ENCODE data around the gene TECPR2.

The TECPR2 gene

DNA sequence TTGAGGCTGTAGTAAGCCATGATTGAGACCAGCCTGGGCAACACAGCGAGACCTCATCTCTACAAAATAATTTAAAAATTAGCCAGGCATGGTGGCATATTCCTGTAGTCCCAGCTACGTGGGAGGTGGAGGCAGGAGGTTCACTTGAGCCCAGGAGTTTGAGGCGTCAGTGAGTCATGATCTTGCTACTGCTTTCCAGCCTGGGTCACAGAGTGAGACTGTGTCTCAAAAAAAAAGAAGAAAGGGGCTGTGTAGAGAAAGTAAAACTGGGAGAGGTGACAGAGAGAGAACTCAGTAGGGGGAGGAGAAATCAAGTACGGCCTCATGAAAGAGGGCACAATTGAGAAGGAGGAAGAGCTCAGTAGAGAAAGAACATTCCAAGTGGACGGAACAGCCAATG, 12.4 kb downstream of the TECPR2 start:
- no peak for DNase-seq (ENCODE audit: low spot score)

DNA sequence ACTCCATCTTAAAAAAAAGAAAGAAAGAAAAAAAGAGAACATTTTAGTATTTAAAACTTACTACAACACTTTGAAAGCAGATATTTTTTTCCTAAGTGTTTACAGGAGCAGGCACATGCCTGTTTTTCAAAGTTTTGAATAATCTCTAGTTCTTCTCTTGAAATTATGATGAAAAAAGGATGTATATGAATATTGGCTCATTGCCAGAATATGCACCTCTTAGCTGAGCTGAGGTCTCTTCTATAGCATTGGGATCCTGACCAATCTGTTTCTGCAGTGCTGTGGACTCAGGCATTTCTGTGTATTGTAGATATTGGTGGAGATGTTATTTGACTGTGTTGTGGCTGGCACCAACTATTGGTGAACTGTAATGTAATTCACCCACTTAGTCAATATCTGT, 15.0 kb downstream of the TECPR2 start:
- no peak for DNase-seq (ENCODE audit: low spot score)

DNA sequence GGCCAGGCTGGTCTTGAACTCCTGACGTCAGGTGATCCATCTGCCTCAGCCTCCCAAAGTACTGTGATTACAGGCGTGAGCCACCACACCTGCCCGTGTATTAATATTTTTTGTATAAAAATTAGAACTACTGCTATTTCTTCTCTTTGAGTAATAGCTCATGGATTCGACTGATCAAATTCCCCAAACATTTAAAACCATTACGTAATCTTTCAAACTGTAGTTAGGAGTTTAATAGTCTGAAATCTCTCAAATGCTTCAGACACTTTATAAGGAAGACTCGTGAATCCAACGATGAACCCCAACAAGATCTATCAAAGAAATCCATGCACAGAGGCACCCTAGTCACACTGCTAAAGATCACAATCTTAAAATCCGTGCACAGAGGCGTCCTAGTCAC, 16.1 kb downstream of the TECPR2 start:
- DNase-seq (ENCODE audit: low spot score): no peak

DNA sequence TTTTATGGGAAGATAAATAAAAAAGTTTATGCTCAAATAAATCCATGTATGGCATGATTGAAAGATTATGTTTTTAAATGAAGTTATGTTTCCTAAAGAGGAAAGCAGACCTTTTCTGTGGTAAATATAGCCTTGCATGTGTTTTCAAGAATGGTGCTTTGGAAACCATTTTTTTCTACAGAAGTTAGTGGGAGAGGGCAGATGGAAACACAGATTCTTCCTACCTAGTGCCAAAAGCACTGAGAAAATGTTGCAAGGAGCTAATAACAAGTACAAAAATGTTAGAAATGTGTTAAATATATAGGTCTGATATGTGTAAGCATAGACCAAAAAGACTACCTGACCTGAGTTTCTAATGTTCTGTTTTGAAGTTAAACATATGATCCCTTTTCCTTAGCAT, 24.3 kb downstream of the TECPR2 start:
- DNase-seq (ENCODE audit: low spot score): no peak

DNA sequence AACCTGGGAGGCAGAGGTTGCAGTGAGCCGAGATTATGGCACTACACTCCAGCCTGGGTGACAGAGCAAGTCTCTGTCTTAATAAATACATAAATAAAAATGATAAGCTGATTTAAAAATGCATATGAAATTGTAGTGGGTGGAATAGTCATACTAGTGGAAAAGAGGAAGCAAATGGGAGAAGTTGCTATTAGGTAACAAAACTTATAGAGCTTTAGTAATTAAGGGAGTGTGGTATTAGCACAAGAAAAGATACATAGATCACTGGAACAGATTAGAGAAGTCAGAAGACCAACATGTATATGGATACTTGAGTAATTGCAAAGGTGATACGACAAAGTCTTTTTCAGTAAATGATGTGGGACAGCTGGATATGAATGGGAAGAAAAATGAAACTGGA, 26.5 kb downstream of the TECPR2 start:
- DNase-seq (ENCODE audit: low spot score): no peak

DNA sequence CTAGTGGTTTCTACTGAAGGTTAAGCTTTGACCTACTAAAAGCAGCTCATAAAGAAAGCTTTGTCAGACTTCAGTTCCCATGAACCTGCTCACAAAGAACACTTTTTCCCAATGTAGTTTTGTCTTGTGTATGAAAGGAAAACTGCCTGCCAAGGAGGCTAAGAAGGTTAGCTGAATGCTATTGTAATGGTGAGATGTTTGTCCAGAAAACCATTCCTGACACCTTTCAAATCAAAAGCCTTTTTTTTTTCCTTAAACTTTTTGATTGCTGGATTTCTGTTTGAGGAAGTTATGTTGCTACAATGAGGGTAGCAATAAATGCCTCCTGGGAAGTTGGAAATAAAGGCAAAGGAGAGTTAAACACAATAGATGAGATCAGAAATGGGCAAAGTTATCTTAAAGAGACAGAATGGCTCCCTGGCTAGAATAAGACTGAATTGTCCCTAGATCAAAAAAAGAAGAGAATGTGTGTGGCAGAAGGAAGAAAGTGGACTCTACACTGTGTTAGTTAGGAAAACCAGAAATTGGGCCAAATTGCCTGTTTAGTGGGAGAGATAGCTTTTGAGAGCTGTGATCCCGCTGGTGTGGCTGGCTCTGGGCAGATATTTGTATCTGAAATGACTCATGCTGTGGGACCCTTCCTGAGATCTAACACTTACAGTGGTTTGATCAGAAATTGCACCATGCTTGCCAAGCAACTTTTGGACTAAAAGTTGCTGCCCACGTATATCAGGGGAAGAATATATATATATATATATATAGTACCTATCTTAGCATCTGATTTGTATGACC, 27.5 kb downstream of the TECPR2 start:
- DNase-seq (ENCODE audit: low spot score): no peak

DNA sequence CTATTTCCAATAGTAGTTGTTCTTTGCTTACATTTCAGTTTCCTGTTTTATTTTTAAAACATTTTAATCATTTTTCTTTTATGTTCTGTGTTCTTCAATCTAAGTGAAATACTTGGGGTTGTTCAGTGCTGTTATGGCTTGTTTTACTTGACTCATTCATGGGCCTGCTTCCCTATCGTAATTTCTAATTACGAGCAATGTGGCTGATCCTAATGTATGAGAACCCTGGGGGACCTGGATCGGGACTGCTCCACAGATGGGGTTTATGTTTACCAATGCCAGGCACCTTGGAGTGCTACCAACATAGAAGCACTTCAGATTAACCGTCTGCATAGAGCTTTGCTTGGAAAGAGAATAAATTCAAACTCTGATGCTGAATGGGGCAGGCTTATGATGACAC, 29.8 kb downstream of the TECPR2 start:
- no peak for DNase-seq (ENCODE audit: low spot score)

DNA sequence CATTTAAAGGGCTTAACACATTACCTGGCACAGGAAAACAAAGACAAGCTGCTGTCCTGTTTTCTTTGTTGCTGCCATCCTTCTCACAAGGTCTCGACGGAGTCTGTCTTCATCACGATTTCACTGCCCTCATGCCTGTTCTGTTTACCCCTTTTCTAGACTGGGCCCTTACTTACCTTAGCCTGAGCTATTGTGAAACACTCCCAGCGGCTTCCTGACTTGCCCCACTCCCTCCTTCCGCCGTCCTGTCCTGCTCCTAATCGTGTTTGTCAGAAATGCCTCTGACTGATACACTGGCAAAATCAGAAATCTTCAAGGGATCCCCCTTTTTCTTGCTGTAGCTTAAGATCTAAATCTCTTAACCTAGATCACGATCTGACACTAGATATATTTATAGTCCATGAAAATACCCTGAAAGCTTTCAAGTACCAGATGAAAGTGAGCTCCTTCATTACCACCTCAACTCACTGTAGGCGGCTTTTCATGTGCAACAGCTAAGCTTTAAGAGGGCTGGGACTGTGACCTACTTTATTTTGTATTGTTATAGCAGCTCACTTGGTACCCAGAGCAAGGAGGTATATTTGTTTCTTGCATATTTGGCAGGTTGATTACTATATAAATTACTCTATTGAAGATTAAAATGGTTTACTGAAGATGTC, 32.1 kb downstream of the TECPR2 start:
- no peak for DNase-seq (ENCODE audit: low spot score)

DNA sequence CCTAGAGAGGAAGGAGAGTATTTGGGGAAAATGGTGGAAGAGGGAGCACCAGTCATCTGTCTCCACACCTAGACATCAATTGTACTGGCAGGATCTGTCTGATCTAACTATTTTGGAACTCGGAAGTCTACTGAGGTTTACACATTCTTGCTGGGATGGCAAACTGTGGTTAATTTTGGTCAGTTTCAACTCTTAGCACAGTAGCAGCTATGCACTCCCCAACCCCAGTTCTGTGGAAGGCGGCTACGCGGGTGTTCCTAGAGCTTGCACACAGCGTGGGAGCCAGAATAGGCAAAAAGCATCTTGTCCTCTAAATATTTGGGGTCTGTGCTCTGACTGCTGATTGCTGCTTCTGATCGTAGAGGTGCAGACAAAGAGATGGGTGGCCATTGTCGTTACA, 33.8 kb downstream of the TECPR2 start:
- DNase-seq (ENCODE audit: low spot score): no peak

DNA sequence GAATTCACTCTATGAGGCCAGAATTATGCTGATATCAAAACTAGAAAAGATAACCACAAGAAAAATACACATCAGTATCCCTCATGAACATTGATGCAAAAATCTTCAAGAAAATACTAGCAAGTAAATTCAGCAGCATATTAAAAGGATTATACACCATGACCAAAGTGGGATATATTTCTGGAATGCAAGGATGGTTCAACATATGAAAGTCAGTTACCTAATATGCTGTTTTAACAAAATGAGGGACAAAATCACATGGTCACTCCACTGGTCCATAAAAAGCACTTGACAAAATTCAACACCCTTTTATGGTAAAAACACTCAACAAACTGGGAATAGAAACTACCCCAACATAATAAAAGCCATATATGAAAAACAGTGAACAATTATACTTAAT, 40.3 kb downstream of the TECPR2 start:
- DNase-seq (ENCODE audit: low spot score): no peak

DNA sequence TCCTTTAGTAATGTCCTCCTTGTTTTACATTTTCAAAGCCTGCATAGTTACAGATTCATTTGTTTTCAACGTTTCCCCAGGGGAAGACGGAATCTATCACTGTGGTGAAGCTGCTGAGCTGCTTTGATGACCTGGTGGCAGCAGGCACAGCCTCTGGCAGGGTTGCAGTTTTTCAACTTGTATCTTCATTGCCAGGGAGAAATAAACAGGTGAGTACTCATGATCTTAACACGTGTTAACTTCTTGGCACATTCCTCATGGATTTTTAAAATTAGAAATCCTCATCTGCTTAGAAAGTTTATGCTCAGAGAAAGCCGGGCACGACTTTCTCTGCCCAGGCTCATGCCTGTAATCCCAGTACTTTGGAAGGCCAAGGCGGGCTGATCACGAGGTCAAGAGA, 44.5 kb downstream of the TECPR2 start:
- DNase-seq (ENCODE audit: low spot score): no peak

DNA sequence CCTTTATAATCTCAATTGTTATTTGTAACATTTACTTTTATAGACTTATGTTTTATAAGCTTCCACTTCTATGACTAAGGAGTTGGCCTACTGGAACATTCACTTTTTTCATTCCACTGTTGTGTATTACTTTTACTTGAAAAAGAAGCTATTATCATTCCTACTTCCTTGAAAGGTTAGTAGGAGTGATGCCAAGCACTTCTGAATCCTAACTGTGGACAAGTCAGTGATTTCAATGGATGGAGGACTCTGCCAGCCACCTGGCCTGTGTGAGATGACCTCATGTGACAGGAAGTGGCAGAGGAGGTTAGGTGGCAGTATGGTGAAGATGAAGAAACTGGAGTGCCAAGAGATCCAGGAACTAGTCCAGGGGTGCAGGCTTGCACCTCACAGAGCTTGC, 46.0 kb downstream of the TECPR2 start:
- peak; percentile 8 for DNase-seq (ENCODE audit: low spot score)

DNA sequence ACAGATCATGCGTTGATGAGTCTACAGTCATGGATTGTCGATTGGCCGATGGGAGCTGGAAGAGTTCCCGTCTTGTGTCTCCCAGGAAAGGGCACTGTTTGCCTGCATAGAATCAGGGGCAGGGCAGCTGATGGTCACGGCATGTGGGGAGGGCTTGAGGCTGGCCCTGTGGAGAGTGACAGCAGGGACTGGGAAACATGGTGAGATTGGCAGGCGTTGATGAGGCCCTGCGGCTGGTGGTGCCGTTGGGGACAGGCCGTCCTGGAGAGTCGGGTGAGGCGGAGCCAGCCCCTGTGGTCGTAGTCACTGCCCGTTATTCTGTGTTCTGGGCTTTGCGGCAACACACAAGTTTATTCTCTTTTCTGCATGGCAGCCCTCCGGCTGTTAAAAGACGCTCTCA, 52.9 kb downstream of the TECPR2 start:
- DNase-seq (ENCODE audit: low spot score): no peak

DNA sequence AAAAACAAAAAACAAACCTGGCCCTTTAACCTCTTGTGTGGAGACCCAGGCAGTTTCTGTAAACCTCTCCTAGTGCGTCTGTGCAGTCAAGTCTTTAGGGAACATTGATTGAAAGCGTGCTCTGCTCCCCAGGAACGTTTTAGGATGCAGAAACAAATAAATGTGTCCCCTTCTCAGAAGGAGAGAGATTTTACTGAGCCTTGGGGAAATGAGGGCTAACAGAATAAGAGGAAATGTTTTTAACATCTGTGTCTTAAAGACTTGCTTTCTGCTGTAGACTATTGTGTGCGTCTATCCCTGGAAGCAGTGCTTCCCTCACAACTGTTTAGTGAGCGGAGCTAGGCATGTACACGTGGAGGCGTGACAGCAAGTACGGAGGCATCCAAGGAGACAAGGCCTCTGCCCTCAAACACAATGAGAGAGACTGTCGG, 54.3 kb downstream of the TECPR2 start:
- no peak for DNase-seq (ENCODE audit: low spot score)

DNA sequence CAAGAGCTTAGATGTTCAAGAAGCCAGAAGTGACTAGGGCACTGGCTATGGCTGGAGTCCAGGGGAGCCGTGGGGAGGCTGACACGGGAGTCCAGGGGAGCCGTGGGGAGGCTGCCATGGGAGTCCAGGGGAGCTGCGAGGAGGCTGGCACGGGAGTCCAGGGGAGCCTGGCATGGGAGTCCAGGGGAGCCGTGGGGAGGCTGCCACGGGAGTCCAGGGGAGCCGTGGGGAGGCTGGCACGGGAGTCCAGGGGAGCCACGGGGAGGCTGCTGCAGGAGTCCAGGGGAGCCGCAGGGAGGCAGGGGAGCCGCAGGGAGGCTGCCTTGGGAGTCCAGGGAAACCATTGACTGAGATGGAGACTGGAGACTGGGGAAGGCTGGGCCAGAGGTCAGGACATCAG, 54.9 kb downstream of the TECPR2 start:
- no peak for DNase-seq (ENCODE audit: low spot score)

DNA sequence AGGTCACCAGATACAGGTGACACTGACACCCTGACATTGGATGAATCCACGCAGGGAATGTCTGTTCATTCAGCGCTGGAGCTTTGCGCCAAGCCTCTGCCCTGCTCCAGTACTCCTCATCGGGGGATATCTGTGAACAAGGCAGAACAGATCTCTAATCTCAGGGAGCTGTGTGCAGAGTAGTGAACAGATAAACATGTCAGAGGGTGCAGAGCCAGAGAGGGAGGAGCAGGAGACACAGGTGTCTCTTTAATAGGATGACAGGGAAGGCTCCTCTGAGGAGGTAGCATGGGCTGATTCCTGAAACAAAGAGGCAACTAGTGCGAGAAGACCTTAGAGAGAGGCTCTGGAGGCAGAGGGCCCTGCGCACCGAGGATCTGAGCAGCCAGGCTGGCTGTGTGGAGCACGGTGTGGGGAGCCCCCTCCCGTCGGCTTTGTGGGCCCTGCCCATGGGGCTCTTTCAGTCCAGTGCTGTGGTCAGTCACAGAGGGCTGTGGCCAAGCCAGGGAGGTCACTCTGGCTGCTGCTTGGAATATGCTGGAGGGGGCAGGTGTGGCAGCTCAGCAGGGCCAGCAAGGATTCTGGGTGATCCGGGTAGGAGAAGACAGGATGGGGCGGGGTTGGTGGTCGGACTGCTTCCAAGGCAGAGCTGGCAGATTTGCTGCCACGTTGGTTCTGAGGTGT, 55.6 kb downstream of the TECPR2 start:
- no peak for DNase-seq (ENCODE audit: low spot score)

DNA sequence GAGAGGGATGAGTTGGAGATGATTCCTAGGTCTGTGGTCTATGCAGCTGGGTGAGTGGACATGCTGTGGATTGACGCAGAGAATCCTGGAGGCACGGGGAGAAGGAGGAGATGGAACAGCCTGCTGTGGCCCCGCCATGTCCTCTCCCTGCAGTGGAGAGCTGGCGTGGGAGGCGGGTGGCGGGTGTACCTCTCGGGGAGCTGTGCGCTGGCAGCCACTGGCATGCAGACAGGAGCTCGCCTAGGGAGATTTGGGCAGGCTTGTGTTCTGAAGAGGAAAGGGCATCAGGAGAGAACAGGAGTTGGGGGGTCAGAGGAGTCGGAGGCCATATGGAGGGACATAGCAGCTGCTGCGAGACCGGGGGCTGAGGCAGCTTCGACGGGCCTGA, 56.1 kb downstream of the TECPR2 start:
- no peak for DNase-seq (ENCODE audit: low spot score)

DNA sequence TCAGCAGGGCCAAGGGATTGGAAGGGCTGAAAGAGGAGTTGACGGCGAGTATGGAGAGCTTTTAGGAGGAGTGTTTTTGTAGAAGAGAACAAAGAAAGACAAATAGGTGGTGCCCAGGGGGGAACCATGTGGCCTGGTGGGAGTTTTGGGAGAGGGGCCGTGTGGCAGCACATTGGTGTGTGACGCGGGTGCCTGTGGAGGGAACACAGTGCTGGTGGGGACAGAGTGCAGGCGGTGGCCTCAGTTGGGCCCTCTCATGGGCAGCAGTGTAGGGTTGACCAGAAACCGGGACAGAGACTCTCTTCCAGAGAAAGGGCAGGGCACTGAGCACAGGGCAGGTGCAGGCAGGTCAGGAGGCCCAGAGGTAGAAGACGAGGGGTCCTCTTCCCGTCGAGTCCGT, 56.5 kb downstream of the TECPR2 start:
- DNase-seq (ENCODE audit: low spot score): no peak

DNA sequence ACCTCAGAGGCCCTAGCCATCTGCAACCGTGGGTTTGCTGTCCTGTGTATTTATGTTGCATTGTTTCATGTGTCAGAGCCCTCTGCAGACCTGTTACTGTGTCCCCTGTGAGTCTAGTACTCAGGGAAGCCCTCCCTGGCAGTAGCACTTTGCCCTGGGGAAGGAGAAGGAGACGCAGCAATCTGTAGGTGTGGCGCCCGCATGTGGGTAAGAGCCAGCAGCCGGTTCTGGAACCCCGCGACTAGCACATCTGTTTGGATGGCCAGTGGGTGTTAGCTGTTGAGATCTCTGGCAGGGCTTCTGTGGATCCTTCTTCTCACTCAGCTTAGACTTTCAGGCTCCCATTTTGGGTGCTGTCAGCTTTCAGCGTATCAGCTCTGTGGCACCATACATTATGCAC, 57.0 kb downstream of the TECPR2 start:
- DNase-seq (ENCODE audit: low spot score): no peak

DNA sequence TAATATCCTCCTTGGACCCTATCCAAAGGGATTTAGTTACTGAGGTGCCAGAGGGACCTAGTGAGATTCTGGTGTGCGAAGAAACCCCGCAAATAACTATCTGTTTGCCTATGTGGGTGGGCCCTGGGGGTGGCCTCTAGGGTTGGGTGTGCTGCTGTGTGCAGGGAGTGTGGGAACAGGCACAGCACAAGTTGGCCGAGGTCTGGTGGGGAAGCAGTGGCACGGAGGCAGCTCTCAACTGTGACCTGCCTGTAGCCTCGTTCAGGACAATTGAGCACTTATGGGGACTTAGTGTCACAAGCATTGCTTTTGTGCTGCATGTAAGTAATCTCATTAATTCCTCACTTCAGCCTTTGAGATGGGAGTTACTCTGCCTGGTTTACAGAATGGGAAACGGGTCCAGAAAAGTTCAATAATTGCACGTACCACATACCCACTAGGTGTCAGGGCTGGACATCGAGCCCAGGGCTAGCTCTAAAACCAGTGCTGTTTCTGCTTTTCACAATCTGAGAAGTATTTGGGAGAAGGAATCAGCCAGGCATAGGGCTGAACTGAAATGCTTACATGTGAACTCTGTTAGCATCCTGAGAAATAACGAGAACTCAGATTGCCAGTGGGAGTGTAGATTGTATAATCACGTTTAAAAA, 58.8 kb downstream of the TECPR2 start:
- no peak for DNase-seq (ENCODE audit: low spot score)

DNA sequence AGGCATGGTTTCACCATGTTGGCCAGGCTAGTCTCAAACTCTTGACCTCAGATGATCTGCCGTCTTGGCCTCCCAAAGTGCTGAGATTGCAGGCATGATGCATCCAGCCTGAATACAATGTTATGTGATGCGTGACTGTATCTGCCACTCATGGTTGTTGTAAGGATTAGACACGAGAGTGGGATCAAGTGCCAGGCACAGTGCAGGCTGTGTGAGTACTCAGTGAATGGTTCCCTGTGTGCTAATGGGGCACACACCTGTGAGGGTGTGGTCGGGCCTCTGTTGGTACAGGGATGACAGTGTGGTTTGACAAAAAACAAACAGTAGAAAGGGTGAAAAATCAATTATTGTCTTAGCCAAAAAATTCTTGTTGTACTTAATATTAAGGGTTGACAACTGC, 61.8 kb downstream of the TECPR2 start:
- no peak for DNase-seq (ENCODE audit: low spot score)

DNA sequence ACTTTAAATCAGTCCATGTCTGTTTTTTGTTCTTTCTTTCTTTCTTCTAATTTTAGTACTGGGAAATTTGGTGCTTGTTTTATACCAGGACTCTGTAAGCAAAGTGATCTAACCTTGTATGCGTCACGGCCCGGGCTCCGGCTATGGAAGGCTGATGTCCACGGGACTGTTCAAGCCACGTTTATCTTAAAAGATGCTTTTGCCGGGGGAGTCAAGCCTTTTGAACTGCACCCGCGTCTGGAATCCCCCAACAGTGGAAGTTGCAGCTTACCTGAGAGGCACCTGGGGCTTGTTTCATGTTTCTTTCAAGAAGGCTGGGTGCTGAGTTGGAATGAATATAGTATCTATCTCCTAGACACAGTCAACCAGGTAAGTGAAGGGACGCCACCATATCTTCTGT, 62.2 kb downstream of the TECPR2 start:
- DNase-seq (ENCODE audit: low spot score): no peak

DNA sequence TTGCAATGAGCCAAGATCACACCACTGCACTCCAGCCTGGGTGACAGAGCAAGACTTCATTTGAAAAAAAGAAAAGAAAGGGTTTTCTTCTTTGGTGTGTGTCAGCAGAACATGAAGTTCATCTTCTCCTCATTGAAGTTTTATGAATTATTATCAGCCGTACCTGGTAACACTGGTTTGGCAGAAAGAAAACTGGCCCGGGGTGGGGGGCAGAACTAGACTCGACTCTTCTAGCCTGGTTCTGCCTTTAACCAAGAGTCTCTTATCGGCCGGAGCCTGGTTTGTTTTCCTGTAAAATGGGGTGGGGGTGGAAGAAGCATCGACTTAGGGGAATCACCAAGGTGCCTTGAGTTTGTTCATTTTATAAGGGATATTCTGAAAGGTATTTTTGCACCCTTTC, 64.1 kb downstream of the TECPR2 start:
- DNase-seq (ENCODE audit: low spot score): no peak
